ENCODE measurements around the gene LRRC55. TPM values are rescaled to one million over a fixed set of nuclear protein-coding genes. Genes with fewer than 3 reads are reported as not detected.

LRRC55 gene
- polyA plus RNA-seq, 1 experiment, result not detected

- no peaks in the 10 kb centered on the region for H3K36me3 ChIP-seq (ENCODE audit: control insufficient read depth, insufficient read depth, low read length)
- no peak for DNase-seq (ENCODE audit: low read depth)
- no peaks in the 10 kb centered on the region for H3K27me3 ChIP-seq (ENCODE audit: control insufficient read depth, insufficient read depth, low read length)
- no peak overlapping the region for H3K4me3 ChIP-seq (ENCODE audit: low read depth, low read length)
- TF ChIP-seq CTCF (IDR thresholded peaks at IDR 0.05; ENCODE audit: insufficient read depth, low read depth, low read length), result no peak
- CTCF ChIA-PET, result interaction anchor here (0.7 to 1.1 kb wide), 2 partner anchors 9 to 11 kb away, joined by 3 read pairs; no protein-coding TSS in a partner anchor
- POLR2A ChIA-PET, result no interaction called here
Observed at GRCh38 chr11:57214098-57214417, 32.3 kb downstream of the LRRC55 start.

GRCh38 chr11:57214494-57214893, 32.7 kb downstream of the LRRC55 start:
- ChIA-PET CTCF (interaction anchor here (1.1 kb wide), 1 partner anchor 11 kb away, joined by 3 read pairs; no protein-coding TSS in a partner anchor), POLR2A (no interaction called here)
- peak; percentile 45 for DNase-seq (ENCODE audit: low read depth)
- Histone ChIP-seq H3K27me3 (ENCODE audit: control insufficient read depth, insufficient read depth, low read length) (no peaks in the 10 kb centered on the region), H3K36me3 (ENCODE audit: control insufficient read depth, insufficient read depth, low read length) (no peaks in the 10 kb centered on the region), H3K4me3 (ENCODE audit: low read depth, low read length) (no peak overlapping the region)
- 0 out of 2 replicates have a peak, but pooled peaks have one; percentile 18 for TF ChIP-seq CTCF (IDR thresholded peaks at IDR 0.05; ENCODE audit: insufficient read depth, low read depth, low read length)

GRCh38 chr11:57216463-57216862, 34.7 kb downstream of the LRRC55 start:
- H3K36me3 ChIP-seq (ENCODE audit: control insufficient read depth, insufficient read depth, low read length), result no peaks in the 10 kb centered on the region
- TF ChIP-seq CTCF (IDR thresholded peaks at IDR 0.05; ENCODE audit: insufficient read depth, low read depth, low read length), result no peak

GRCh38 chr11:57217053-57217452, 35.3 kb downstream of the LRRC55 start:
- ChIA-PET POLR2A (no interaction called here), CTCF (interaction anchor here (0.8 kb wide), 1 partner anchor 35 kb away, joined by 3 read pairs; no protein-coding TSS in a partner anchor)
- Histone ChIP-seq H3K36me3 (ENCODE audit: control insufficient read depth, insufficient read depth, low read length) (no peaks in the 10 kb centered on the region), H3K27me3 (ENCODE audit: control insufficient read depth, insufficient read depth, low read length) (no peaks in the 10 kb centered on the region), H3K4me3 (ENCODE audit: low read depth, low read length) (no peak overlapping the region)
- TF ChIP-seq CTCF (IDR thresholded peaks at IDR 0.05; ENCODE audit: insufficient read depth, low read depth, low read length), result no peak
- no peak for DNase-seq (ENCODE audit: low read depth)

More at GRCh38 chr11:57216463-57216862, 34.7 kb downstream of the LRRC55 start:
- H3K27me3 ChIP-seq (ENCODE audit: control insufficient read depth, insufficient read depth, low read length), result no peaks in the 10 kb centered on the region
- ChIA-PET POLR2A (no interaction called here), CTCF (interaction anchor here (0.8 kb wide), 1 partner anchor 35 kb away, joined by 3 read pairs; no protein-coding TSS in a partner anchor)
- DNase-seq (ENCODE audit: low read depth), result no peak
- H3K4me3 ChIP-seq (ENCODE audit: low read depth, low read length), result no peak overlapping the region

GRCh38 chr11:57219021-57219627, 37.4 kb downstream of the LRRC55 start:
- Histone ChIP-seq H3K36me3 (ENCODE audit: control insufficient read depth, insufficient read depth, low read length) (no peaks in the 10 kb centered on the region), H3K27me3 (ENCODE audit: control insufficient read depth, insufficient read depth, low read length) (no peaks in the 10 kb centered on the region; the same call in 1 of the 2 replicates), H3K4me3 (ENCODE audit: low read depth, low read length) (no peak overlapping the region)
- ChIA-PET CTCF (no interaction called here), POLR2A (no interaction called here)
- DNase-seq (ENCODE audit: low read depth), result no peak
- no peak for TF ChIP-seq CTCF (IDR thresholded peaks at IDR 0.05; ENCODE audit: insufficient read depth, low read depth, low read length)
